Putamen (tissue), 1 donor: ENCODE data around the gene STT3A.

Source experiments
- DNase-seq: peaks from one replicate; pipeline ENCODE4 v3.0.0-alpha.2; 2016; ENCODE audit warnings: low spot score

The STT3A gene

GRCh38 chr11:125663910-125664309 lies 71.3 kb downstream of the STT3A start:
- no peak for DNase-seq

- DNase-seq = no peak
Measured at GRCh38 chr11:125667151-125667550, 74.5 kb downstream of the STT3A start.

DNA sequence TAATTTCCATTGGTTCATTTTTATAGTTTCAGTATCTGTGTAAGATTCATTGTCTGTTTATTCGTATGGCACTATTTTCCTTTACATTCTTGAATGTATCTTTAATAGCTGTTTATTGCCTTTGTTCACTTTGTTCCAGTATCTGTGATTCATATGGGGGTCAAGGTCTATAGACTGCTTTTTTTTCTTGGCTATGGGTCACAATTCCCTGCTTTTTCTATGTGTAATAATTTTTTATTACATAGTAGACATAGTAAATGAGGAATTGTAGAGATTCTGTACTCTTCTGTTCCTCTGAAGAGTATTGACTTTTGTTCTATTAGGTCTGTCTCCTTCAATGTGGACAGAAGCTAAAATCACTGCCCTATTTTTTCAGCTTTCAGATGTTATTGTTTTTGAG lies 77.5 kb downstream of the STT3A start:
- no peak for DNase-seq

GRCh38 chr11:125671561-125671960 lies 78.9 kb downstream of the STT3A start:
- DNase-seq = no peak
